Osteoblast (primary cell): ENCODE measurements around the gene SORCS2. TPM values are rescaled to one million over a fixed set of nuclear protein-coding genes. Genes with fewer than 3 reads are reported as not detected.

Source experiments
- DNase-seq: peaks from one replicate; pipeline ENCODE4 v3.0.0; 2011; ENCODE audit warnings: low spot score, mixed read lengths; ENCODE audit not compliant: insufficient read length; ENCODE audit errors: missing footprints
- H2AFZ ChIP-seq: 2 replicates; pipeline ENCODE4 v1.6.0; 2011; ENCODE audit warnings: mild to moderate bottlenecking, low read length
- H3K27ac ChIP-seq: 2 replicates; pipeline ENCODE4 v1.5.1; 2011; ENCODE audit warnings: mild to moderate bottlenecking, low read depth, low read length, moderate library complexity
- H3K27me3 ChIP-seq: 2 replicates; pipeline ENCODE4 v1.6.0; 2012; ENCODE audit warnings: mild to moderate bottlenecking, control low read depth, inconsistent platforms, low read length, moderate library complexity; ENCODE audit not compliant: insufficient read depth
- H3K36me3 ChIP-seq: 2 replicates; pipeline ENCODE4 v1.5.1; 2011; ENCODE audit warnings: mild to moderate bottlenecking, low read length, control low read depth, moderate library complexity; ENCODE audit not compliant: insufficient read depth
- H3K4me1 ChIP-seq: 2 replicates; pipeline ENCODE4 v1.5.1; 2011; ENCODE audit warnings: mild to moderate bottlenecking, low read length, control low read depth, moderate library complexity; ENCODE audit not compliant: insufficient read depth
- H3K4me2 ChIP-seq: 2 replicates; pipeline ENCODE4 v1.6.0; 2011; ENCODE audit warnings: mild to moderate bottlenecking, low read length; ENCODE audit not compliant: insufficient read depth
- H3K4me3 ChIP-seq: fragments of 200-600 bp; sonication (generic); 3 replicates; pipeline ENCODE4 v1.5.1; 2012; ENCODE audit warnings: mild to moderate bottlenecking, low read length, inconsistent platforms; ENCODE audit not compliant: insufficient read depth
- H3K79me2 ChIP-seq: 2 replicates; pipeline ENCODE4 v1.6.0; 2012; ENCODE audit warnings: mild to moderate bottlenecking, low read length, control low read depth, inconsistent platforms; ENCODE audit not compliant: insufficient read depth
- H3K9me3 ChIP-seq: 2 replicates; pipeline ENCODE4 v1.5.1; 2011; ENCODE audit warnings: low read depth, low read length, control low read depth
- H4K20me1 ChIP-seq: 2 replicates; pipeline ENCODE4 v1.6.0; 2012; ENCODE audit warnings: mild to moderate bottlenecking, low read length, control low read depth; ENCODE audit not compliant: insufficient read depth
- CTCF ChIP-seq: IDR thresholded peaks from 2 replicates; pipeline ENCODE4 v1.5.1; 2011; ENCODE audit warnings: mild to moderate bottlenecking, low read depth, low read length, moderate library complexity; ENCODE audit errors: extremely low read depth
- total RNA-seq: library from RNA; depleted of rRNA; stranded (reverse); fragments of >200 nt; gene quantifications from 2 replicates; pipeline ENCODE4 v1.2.3, GENCODE V29; 2012

Gene SORCS2
- total RNA-seq, 1 donor, result 9.0 TPM

- H3K79me2 ChIP-seq, result no peaks in the 10 kb centered on the region
- H3K27ac ChIP-seq, result no peak overlapping the region
- no peak overlapping the region for H2AFZ ChIP-seq
- no peaks in the 10 kb centered on the region for H3K4me1 ChIP-seq
- H3K27me3 ChIP-seq, result peaks cover 6% of the 10 kb centered on the region
- no peaks in the 10 kb centered on the region for H3K9me3 ChIP-seq
- no peak for TF ChIP-seq CTCF
- H3K4me2 ChIP-seq, result no peak overlapping the region
- no peaks in the 10 kb centered on the region for H3K36me3 ChIP-seq
- no peak overlapping the region for H3K4me3 ChIP-seq
- no peak for DNase-seq
- no peaks in the 10 kb centered on the region for H4K20me1 ChIP-seq
Observed at GRCh38 chr4:7227008-7227407, 34.7 kb downstream of the SORCS2 start.

GRCh38 chr4:7228734-7229133 is 36.4 kb downstream of the SORCS2 start:
- Histone ChIP-seq H3K27me3 (peaks cover 5% of the 10 kb centered on the region), H3K36me3 (no peaks in the 10 kb centered on the region), H3K27ac (no peak overlapping the region), H3K4me1 (no peaks in the 10 kb centered on the region), H3K9me3 (no peaks in the 10 kb centered on the region), H3K4me3 (no peak overlapping the region), H3K79me2 (no peaks in the 10 kb centered on the region), H2AFZ (no peak overlapping the region), H3K4me2 (no peak overlapping the region), H4K20me1 (no peaks in the 10 kb centered on the region)
- TF ChIP-seq CTCF, result no peak
- DNase-seq, result no peak

GRCh38 chr4:7232061-7232650 is 39.8 kb downstream of the SORCS2 start:
- no peaks in the 10 kb centered on the region for H4K20me1 ChIP-seq
- H3K9me3 ChIP-seq, result no peaks in the 10 kb centered on the region
- H3K4me3 ChIP-seq, result no peak overlapping the region
- no peak overlapping the region for H3K27ac ChIP-seq
- no peak for DNase-seq
- H3K4me2 ChIP-seq, result no peak overlapping the region
- H3K27me3 ChIP-seq, result no peaks in the 10 kb centered on the region
- H3K4me1 ChIP-seq, result no peaks in the 10 kb centered on the region
- H2AFZ ChIP-seq, result no peak overlapping the region
- H3K79me2 ChIP-seq, result no peaks in the 10 kb centered on the region
- H3K36me3 ChIP-seq, result no peaks in the 10 kb centered on the region
- TF ChIP-seq CTCF, result no peak

- no peaks in the 10 kb centered on the region for H3K79me2 ChIP-seq
- no peaks in the 10 kb centered on the region for H3K4me1 ChIP-seq
- H3K9me3 ChIP-seq, result no peaks in the 10 kb centered on the region
- no peak for DNase-seq
- no peaks in the 10 kb centered on the region for H4K20me1 ChIP-seq
- no peak overlapping the region for H3K27ac ChIP-seq
- H3K4me3 ChIP-seq, result no peak overlapping the region
- no peak for TF ChIP-seq CTCF
- H3K4me2 ChIP-seq, result no peak overlapping the region
- no peak overlapping the region for H2AFZ ChIP-seq
- H3K36me3 ChIP-seq, result no peaks in the 10 kb centered on the region
- H3K27me3 ChIP-seq, result no peaks in the 10 kb centered on the region
Observed at GRCh38 chr4:7233006-7233580, 40.8 kb downstream of the SORCS2 start.
